NCI-H1694 (cell line): ENCODE results near the gene CSKMT.
A peak's percentile ranks its signal among the peaks of the same experiment; 100 is the strongest.
"Not testable (repeated sequence)": the region's sequence is repeated elsewhere in the genome, so short reads cannot be mapped to it uniquely, and the experiment has no call there.

Experiments
- DNase-seq: peaks from one replicate; lab custom pipeline; 2025; lab: John Stamatoyannopoulos, UW

The CSKMT gene, protein sequence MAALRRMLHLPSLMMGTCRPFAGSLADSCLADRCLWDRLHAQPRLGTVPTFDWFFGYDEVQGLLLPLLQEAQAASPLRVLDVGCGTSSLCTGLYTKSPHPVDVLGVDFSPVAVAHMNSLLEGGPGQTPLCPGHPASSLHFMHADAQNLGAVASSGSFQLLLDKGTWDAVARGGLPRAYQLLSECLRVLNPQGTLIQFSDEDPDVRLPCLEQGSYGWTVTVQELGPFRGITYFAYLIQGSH

DNA sequence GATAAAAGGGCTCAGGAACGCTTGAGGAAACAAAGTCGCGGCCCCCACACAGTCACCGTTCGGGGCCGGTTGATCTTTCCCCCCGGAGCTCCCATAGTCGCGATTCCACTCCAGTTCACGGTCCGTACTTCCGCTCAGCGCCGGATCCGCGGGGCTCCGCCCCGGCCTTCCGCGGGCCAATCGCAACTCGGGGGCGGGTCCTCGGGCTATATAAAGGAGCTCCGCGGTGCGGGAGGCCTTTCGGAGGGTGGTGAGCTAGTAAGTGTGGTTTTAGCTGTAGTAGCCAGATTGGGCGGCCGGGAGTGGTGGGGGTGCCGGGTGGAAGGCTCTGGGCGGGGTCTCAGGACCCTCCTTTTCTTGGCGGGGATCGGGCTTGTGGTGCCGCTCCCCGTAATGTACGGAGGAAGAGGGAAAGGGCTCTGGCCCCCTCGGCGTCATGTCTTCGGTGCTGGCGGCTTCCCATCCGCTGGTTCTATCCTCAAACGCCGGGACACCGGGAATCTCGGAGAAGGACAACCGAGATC, at the start of gene CSKMT, which contains the start of gene C11orf98:
Gene CSKMT (plus strand): TSS at position 238 of the 524 bp plus-strand sequence. CDS start 568 bp downstream, outside the sequence.
Gene C11orf98 (minus strand): TSS at position 136 of the 524 bp plus-strand sequence. CDS start 41 bp downstream, at position 95.
- DNase-seq = peak; percentile 70

DNA sequence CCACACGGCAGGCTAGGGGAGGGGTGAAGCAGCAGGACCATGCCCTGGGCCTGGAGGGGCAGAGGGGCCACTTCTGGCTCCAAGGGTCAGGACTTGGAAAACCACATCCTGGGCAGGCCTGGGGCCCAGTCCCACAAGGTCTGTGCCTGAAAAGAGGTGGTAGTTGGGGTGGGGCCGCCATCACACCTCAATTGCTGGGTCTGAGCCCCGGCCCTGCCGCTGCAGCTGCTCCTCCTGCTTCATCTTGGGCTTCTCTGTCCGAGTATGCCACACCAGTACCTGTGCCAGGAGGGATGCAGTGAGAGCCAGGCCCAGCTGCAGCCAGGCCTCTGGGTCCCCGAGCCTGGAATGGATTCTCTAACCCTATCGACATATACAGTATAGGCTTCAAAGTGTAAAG, 49.6 kb upstream of the CSKMT start:
- no peak for DNase-seq

DNA sequence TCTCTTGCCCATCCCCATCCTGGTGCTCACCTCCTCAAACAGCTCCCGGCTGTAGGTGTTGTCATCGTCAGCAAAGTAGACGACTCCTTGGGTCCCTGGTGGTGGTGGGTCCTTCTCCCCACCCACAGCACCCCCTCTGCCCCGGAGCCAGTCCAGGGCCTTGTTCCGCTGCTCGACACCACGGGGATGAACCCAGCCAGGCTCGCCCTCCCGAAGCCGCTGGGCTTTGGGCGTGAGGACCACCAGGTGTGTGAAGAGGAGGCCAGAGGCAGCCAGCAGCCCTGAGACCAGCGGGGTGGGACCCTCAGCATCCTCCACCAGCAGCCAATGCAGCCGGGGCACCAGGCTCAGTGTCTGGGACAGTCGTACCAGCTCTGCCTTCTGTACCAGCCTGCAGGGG, 48.2 kb upstream of the CSKMT start:
- DNase-seq = not testable (repeated sequence)

DNA sequence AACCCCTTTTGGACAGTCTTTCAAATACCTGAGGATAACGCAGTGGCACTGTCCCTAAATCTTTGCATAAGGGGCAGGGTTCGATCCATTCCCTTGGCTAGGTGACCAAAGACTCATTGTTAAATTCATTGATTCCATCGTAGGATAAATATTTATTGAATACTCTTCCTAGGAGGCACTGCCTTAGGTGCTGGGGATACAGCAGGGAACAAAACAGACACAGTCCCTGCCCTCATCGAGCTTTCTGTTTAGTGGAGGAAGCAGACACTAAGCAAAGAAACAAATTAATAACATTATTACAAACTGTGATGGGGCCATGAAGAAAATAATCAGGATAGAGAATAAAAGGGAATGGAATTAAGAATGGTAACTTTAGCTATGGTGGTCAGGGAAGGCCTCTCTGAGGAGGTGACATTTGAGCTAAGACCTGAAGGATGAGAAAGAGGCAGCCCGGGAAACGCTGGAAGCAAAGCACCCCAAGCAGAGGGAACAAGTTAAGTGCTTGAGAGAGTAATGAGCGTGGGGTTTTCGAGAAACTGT, 44.0 kb upstream of the CSKMT start:
- DNase-seq = no peak

DNA sequence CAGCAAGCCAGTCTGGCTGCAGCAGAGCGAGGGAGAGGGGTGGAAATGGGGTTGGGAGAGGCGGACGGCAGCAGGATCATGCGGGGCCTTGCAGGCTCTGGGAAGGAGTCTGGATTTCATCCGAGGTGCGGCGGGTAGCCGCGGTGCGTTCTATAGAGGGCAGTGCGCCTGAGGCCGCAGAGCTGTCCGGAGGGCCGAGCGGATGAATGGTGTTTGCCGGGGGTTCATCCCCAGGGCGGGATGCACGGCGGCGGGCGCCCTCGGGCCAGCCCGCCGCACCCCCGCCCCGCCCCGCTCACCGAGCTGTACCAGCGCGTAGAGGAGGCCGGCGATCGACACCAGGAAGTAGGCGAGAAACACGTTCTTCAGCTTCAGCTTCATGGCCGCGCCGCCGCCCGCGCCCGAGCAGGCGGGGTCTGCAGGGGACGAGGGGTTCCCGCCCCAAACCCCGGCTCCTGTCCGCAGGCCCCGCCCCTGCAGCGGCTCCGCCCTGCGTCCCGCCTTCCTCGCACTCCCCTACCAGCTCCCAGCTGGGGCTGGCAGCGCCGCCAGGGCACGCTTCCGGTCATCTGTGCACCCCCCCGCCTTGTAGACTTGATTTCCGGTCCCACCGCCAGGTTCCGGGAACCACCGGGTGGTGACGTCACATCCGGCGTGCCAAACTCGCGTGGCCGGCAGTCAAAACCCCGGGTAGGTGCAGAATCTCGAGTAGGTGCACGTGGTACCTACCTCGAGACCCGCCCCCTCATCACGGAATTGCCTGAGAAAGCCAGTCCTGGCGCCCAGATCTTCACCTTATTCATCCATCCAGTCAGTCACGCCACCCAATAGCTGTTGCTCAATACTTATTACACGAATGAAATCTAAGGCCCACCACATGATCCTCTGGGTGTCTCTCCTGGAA, 43.3 kb upstream of the CSKMT start, which contains the start of gene B3GAT3:
Gene B3GAT3 (minus strand): TSS at position 420 of the 904 bp plus-strand sequence. CDS start 39 bp downstream, at position 381.
- DNase-seq = peak; percentile 80

DNA sequence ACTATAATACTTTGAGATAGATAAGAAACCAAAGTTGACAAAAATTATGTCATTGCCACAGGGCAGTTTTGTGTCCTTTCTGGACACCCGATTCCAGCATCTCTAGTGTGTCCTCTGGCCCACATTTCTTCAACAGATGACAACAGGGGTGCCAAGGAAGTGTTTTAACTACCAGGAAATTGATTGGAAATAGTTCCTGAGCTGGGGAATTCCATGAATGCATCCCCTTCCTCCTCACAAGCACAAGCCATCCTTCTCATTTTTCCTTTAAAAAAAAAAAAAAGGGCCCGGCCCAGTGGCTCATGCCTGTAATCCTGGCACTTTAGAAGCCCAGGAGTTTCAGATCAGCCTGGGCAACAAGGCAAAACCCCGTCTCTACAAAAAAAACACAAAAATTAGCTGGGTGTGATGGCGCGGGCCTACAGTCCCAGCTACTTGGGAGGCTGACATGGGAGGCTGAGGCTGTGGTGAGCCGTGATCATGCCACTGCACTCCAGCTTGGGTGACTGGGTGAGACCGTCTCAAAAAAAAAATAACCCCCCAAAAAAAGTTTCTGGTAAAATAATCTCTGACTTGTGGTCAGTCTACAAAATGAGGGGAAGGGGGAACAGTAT, 42.5 kb upstream of the CSKMT start:
- no peak for DNase-seq

DNA sequence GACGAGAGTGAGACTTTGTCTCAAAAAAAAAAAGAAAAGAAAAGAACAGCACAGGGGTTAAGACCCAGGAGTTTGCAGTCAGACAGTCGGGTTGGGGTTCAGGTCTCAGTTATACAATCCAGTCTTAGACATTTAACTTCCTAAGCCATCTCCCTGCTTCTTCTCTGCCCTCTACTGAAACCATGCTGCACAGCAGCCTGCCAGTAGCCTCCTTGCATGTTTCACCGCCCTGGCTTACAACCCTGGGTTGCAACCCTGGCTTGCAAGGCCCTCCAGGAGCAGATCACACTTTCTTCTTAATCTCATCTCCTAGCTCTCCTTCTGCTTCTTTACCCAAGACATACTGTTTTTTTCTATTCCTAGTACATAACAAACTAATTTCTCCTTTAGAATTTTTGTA, 37.4 kb upstream of the CSKMT start:
- DNase-seq = no peak

DNA sequence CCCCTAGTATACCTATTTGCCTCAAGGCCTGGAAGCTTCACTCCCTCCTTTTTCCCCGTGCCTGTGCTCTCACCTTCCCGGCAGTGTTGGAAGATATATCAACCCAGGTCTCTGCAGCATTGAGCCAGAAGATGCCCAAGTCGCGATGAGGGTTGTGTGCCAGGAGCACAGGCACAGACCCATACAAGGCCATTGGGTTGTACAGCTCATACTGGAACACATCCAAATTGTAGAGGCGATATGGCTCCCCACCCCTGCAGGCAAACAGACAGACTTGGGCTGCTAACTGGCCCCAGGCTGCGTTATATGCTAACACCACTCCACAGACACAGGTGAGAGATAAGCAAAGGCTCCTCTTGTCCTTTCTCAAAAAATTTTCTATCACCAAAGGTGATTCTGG, 32.6 kb upstream of the CSKMT start:
- no peak for DNase-seq

DNA sequence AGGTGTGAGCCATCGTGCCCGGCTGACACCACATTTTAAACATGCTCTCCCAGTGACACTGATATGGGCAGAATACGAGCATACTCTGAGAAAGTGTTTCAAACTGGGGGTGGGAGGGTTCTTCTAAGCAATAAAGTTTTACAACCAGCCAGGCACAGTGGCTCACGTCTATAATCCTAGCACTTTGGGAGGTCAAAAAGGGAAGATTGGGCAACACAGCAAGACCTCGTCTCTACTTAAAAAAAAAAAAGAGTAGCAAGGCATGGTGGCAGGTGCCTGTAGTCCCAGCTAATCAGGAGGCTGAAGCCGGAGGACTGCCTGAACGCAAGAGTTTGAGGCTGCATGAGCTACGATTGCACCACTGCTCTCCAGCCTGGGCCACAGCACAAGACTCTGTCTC, 20.9 kb upstream of the CSKMT start:
- DNase-seq = no peak

DNA sequence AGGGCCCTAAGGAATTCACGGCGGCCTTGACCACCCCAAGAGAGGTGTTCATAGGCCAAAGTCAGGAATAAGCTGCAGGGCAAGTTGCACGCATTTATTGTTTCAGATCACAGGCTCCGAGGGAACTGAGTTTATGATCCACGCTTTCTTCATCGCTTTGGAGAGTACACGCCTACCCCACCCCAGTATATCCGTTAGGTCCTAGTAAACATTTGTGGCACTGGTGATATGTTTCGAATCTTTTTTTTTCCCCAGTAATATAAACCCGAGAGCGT, 19.5 kb upstream of the CSKMT start:
- DNase-seq = no peak

DNA sequence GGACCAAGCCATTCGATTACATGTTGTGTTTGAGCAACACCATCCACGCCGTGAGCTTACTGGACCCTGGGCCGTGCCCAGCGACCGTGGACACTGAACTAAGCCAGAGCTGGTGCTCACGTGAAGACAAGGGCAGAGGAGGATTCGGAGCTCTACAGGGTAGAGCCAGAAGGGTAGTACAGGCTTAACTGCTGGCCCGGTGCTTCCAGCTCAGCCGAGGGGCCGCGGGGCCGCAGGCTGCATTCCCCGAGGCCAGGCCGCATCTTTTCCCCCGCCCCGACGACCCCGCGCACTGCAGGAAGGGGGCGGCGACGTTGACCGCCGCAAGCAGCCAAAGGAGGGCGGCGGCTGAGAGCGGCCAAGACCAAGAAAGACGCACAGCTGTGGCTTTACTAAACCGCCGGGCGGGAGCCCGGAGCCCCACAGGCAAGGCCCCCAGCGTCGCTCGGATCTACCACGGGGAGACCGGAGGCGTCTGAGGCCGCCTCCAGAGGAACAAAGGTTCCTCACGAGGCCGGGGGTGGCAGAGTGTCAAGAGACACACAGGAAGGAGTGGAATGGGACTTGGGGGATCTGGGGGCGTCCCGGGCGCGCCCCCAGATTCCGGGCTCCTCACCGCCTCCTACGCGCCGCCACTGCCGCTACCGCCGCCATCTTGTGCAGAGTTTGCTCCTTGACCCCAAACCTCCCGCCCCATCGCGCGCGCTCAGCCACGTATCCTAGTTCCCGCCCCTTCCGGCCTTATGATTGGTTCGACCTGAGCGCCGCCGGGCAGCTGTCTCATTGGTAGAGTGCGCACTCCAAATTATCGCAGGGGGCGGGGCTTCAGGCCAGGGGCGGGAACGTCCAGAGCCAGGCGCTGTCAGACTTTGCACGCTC, 18.9 kb upstream of the CSKMT start, which contains the start of gene GANAB:
Gene GANAB (minus strand): TSS at position 668 of the 879 bp plus-strand sequence. CDS start 14 bp downstream, at position 654.
- DNase-seq = peak; percentile 91

DNA sequence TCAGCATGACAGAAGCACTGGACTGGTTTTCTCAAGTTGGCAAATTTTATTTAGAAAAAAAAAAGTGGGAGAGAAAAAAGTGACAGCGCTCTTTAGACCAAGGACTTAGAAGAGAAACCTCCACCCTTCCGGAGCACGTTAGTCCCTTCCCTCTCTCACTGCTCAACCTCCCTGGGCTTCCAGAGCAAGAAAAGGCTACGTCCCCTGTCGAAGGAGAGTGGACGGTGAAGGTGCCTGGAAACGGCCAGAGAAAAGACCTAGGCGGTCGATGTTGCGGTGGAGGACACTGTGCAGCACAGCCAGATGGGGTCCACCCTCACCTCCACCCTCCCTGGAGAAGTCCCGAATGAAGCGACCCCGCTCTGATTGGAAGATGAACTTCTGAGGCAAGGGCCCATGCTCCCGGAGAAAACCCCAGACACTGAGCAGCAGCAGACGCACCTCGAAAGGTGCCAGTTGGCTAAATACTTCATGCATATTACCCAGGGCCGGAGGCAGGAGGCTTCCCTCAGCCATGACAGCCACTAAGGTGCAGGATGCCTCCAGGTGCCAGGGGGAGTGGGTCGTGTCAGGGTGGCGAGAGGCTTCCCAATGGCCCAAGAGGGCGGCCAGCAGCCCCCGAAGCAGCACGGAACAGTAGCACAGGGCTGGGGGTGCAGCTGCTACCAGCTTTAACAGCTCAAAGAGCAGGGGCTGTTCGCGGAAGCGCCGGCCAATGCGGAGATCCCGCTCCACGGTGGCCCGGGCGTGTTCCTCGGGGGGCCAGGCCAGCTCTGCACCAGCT, 18.1 kb upstream of the CSKMT start:
- DNase-seq = no peak

DNA sequence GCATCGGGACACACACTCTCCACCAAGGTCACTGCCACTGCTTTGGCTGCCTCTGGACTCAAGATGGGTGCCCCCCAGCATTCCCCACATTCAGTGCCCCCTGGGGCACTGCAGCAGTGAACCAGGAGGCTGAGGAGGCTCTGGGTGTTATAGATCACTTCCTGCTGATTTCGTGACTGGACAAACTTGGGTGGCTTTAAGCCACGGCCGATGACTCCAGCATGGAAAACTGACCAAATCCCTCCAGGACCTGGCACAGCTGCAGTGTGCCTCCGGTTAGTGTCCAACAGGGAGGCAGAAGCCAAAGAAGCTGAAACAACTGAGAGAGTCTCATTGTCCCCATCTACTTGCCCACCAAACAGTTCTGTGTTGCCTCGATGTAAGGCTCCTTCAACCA, 17.5 kb upstream of the CSKMT start:
- no peak for DNase-seq

DNA sequence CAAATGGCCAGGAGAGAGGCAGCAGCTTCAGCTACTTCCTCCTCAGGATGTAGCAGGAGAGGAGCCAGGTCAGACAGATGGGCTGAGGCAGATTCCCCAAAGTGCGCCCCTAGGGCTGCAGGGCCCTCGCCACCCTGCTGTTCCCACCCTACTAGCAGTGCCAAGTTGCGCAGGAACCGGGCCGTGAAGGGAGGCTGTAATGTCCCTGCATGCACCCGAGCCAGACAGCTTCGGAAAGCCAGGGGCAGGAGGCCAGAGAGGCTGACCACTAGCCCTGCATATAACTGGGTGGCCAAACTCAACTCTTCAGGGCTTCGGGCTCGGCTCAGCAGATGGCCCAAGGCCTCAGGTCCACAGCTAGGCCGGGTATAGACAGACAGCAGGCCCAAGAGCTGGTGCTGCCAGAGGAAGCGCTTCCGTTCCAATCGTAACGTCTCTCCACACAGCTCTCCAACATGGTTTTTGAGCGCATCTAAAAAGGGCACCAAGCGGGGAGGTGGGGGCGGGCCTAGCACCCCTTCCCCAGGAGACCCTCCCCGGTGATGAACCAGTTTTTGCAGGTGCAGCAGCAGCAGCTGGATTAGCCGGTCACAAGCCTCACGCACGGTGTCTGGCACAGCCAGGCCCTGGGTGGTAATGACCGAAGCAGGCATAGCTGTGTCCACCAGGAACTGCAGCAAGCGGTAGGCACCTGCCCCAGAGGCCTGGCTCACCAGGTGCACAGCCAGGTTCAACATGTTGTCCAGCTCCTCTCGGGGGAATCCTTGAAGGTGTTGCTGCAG, 16.7 kb upstream of the CSKMT start:
- DNase-seq = no peak

DNA sequence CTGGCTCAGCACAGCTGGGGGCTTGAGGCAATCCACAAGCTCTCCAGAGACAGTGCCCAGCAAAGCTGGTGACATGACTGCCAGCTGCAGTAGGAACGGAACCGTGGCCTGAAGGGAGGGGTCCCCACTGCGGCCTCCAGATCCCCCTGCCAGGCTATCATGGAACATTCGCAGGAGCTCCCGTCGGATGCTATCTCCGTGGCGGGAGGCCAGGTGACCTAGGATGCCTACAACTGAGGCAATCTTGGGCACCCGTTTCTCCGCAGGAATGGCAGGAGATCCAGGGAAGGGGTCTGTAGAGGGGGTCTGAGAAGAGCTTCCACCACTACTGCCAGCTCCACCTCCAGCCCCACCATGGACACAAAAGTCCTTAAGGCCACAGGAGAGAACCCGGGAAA, 16.1 kb upstream of the CSKMT start:
- no peak for DNase-seq

DNA sequence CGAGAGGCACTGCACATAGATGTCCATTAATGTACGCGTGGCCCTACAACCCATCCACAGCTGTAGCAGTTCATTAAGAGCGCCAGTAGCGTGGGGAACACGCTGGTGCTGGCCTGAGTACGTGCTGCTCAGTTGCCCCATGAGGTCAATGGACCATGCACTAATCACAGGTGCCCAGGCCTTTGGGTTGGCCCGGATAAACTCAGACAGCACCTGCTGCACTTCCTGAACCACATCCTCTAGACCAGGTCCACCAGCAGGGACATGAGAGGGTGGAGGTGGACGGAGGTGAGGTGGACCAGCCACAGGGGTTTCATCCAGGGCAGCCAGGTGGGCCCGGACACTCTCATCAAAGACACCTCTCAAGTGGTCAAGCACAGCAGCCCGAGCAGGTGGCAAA, 15.6 kb upstream of the CSKMT start:
- DNase-seq = no peak

DNA sequence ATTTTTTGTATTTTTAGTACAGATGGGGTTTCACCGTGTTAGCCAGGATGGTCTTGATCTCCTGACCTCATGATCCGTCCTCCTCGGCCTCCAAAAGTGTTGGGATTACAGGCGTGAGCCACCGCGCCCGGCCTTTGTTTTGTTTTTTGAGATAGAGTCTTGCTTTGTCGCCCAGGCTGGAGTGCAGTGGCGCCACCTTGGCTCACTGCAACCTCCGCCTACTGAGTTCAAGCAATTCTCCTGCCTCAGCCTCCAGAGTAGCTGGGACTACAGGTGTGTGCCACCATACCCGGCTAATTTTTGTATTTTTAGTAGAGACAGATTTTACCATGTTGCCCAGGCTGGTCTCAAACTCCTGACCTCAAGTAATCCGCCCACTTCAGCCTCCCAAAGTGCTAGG, 14.8 kb upstream of the CSKMT start:
- DNase-seq = not testable (repeated sequence)

DNA sequence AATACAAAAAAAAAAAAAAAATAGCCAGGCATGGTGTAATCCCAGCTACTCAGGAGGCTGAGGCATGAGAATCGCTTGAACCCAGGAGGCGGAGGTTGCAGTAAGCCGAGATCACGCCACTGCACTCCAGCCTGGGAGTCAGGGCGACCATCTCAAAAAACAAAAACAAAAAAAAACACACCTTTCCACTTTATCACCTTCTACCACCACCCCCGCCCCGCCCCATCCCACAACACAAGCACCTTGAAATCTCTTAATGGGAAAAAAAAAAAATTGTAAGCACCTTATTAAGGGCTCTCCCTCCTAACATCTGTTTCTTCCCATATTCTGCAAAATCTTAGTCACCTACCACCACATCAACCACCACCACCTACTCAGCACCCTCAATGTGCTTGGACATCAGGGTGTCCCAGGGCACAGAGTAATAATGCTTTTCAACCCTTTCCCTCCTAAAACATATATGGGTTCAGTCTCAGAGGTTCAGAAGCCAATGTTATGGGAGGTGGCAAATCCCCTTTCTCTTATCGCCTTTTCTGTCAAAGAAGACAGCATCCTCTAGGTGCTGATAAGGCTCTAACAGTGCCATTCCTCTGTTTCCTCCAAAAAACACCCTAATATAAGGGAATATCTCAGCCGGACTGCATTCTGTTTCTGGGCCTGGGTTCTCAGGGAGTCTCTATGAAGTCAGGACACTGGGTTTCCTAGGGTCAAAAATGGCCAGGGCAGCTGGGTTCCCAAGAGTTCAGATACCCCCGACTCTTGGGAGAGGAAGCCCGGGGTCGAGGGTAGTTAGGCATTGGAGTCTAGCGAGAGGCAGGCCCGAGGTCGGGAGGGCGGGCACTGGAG, 12.7 kb upstream of the CSKMT start:
- no peak for DNase-seq

DNA sequence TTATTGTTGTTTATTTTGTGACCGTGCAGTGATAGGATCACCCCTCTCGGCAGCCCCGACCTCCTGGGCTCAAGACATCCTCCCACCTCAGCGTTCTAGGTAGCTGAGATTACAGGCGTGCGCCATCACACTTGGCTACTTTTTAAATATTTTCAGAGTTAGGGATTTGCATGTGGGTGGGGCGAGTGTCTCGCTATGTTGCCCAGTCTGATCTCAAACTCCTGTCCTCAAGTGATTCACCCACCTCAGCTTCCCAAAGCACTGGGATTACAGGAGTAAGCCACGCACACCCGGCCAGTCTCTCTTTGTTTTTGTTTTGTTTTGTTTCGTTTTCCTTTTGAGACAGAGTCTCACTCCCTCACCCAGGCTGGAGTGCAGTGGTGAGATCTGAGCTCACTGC, 10.8 kb upstream of the CSKMT start:
- DNase-seq = no peak
